Nephron progenitor cell (in vitro differentiated cells): ENCODE measurements around the gene UBN2.

Experiments used
- DNase-seq: peaks from one replicate; pipeline ENCODE4 v3.0.0; 2021
- H3K27ac Mint-ChIP-seq: 2 replicates; pipeline ENCODE4 v1.8.0; 2021; ENCODE audit warnings: mild to moderate bottlenecking, moderate library complexity, mixed read lengths
- H3K27me3 Mint-ChIP-seq: 2 replicates; pipeline ENCODE4 v1.8.0; 2021; ENCODE audit warnings: mild to moderate bottlenecking, low read depth, mixed read lengths; ENCODE audit not compliant: poor library complexity
- H3K36me3 Mint-ChIP-seq: 2 replicates; pipeline ENCODE4 v1.8.0; 2021; ENCODE audit warnings: low read depth, mixed read lengths
- H3K4me1 Mint-ChIP-seq: 2 replicates; pipeline ENCODE4 v1.8.0; 2021; ENCODE audit warnings: mixed read lengths
- H3K4me3 Mint-ChIP-seq: 2 replicates; pipeline ENCODE4 v1.8.0; 2021; ENCODE audit warnings: mild to moderate bottlenecking, moderate library complexity, mixed read lengths
- H3K9me3 Mint-ChIP-seq: 2 replicates; pipeline ENCODE4 v1.8.0; 2021; ENCODE audit warnings: mild to moderate bottlenecking, moderate library complexity, mixed read lengths
- CTCF ChIP-seq: fragments of 200-600 bp; sonication (generic); IDR thresholded peaks from 2 replicates; pipeline ENCODE4 v1.5.0; 2021; ENCODE audit warnings: antibody characterized with exemption

UBN2 gene

GRCh38 chr7:139230774-139231512, at the start of gene UBN2:
TSS of gene UBN2 (plus strand) at chr7:139231237. CDS start at chr7:139231485, 248 bp downstream.
- no peaks in the 10 kb centered on the region for H3K27me3 Mint-ChIP-seq

GRCh38 chr7:139181404-139181803, 49.6 kb upstream of the UBN2 start:
- Mint-ChIP-seq H3K4me1 (no peaks in the 10 kb centered on the region), H3K27ac (no peak overlapping the region), H3K4me3 (no peak overlapping the region), H3K9me3 (no peaks in the 10 kb centered on the region), H3K27me3 (peaks cover 5% of the 10 kb centered on the region), H3K36me3 (peaks cover 56% of the 10 kb centered on the region)
- DNase-seq: no peak
- no peak for TF ChIP-seq CTCF

More at GRCh38 chr7:139230774-139231512, at the start of gene UBN2:
- H3K9me3 Mint-ChIP-seq: peaks cover 7% of the 10 kb centered on the region
- peak within 1 kb of the TSS; percentile 99 for H3K27ac Mint-ChIP-seq
- no peak for TF ChIP-seq CTCF
- peak within 1 kb of the TSS; percentile 100 for H3K4me3 Mint-ChIP-seq
- H3K4me1 Mint-ChIP-seq: peaks cover 32% of the 10 kb centered on the region
- peak; percentile 98 for DNase-seq
- peaks cover under 1% of the 10 kb centered on the region for H3K36me3 Mint-ChIP-seq

- no peak for TF ChIP-seq CTCF
- H3K4me1 Mint-ChIP-seq: no peaks in the 10 kb centered on the region
- no peak for DNase-seq
- H3K4me3 Mint-ChIP-seq: no peak overlapping the region
- peaks cover 5% of the 10 kb centered on the region for H3K27me3 Mint-ChIP-seq
- peaks cover 59% of the 10 kb centered on the region for H3K36me3 Mint-ChIP-seq
- peak overlapping the region; percentile 0 for H3K27ac Mint-ChIP-seq
- H3K9me3 Mint-ChIP-seq: no peaks in the 10 kb centered on the region
Measured at GRCh38 chr7:139182363-139182762, 48.7 kb upstream of the UBN2 start.

GRCh38 chr7:139183251-139183650, 47.8 kb upstream of the UBN2 start:
- no peak for TF ChIP-seq CTCF
- Mint-ChIP-seq H3K27ac (no peak overlapping the region), H3K4me3 (no peak overlapping the region)

GRCh38 chr7:139183878-139184338, 47.1 kb upstream of the UBN2 start:
- Mint-ChIP-seq H3K27ac (no peak overlapping the region), H3K4me1 (no peaks in the 10 kb centered on the region), H3K27me3 (peaks cover 5% of the 10 kb centered on the region), H3K9me3 (no peaks in the 10 kb centered on the region), H3K4me3 (no peak overlapping the region), H3K36me3 (peaks cover 65% of the 10 kb centered on the region)
- TF ChIP-seq CTCF: no peak
- DNase-seq: no peak

More at GRCh38 chr7:139183251-139183650, 47.8 kb upstream of the UBN2 start:
- no peak for DNase-seq
- Mint-ChIP-seq H3K36me3 (peaks cover 65% of the 10 kb centered on the region), H3K9me3 (no peaks in the 10 kb centered on the region), H3K27me3 (peaks cover 5% of the 10 kb centered on the region), H3K4me1 (no peaks in the 10 kb centered on the region)

GRCh38 chr7:139186146-139186545, 44.9 kb upstream of the UBN2 start:
- DNase-seq: no peak
- H3K27ac Mint-ChIP-seq: no peak overlapping the region
- H3K4me3 Mint-ChIP-seq: no peak overlapping the region
- no peaks in the 10 kb centered on the region for H3K4me1 Mint-ChIP-seq
- TF ChIP-seq CTCF: no peak
- H3K9me3 Mint-ChIP-seq: no peaks in the 10 kb centered on the region
- no peaks in the 10 kb centered on the region for H3K27me3 Mint-ChIP-seq
- H3K36me3 Mint-ChIP-seq: peaks cover 53% of the 10 kb centered on the region
